ENCODE measurements around the gene FRMD4B. TPM values are rescaled to one million over a fixed set of nuclear protein-coding genes. Genes with fewer than 3 reads are reported as not detected.

The FRMD4B gene
- total and polyA plus RNA-seq, 2 experiments from 2014 or later = 6.4 to 12.8 TPM

DNA sequence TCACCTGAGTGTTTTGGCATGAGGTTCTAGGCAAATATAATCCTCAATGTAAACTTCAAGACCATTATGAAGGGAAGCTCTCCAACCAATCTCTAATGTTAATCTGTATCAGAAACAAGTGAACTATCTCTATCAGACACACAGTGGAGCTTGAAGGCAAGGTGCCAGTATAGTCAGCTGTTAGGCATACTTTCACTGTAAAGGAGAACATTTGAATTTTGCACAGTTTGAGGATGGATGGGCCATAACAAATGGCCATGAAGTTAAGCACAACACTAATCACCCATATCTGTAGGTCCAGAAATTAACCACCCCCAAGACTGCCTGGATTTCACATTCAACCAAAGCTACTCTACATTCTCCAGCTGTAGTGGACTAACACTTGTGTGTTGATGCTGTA is 194.4 kb downstream of the FRMD4B start (continued):
- no peak for TF ChIP-seq REST (IDR thresholded peaks at IDR 0.05; ENCODE audit: unreplicated experiment)
- no peak for TF ChIP-seq ZNF114 (CRISPR knock-in tag; IDR thresholded peaks at IDR 0.05)
- TF ChIP-seq POLR2AphosphoS5 (IDR thresholded peaks at IDR 0.05; ENCODE audit: low read depth) = no peak

DNA sequence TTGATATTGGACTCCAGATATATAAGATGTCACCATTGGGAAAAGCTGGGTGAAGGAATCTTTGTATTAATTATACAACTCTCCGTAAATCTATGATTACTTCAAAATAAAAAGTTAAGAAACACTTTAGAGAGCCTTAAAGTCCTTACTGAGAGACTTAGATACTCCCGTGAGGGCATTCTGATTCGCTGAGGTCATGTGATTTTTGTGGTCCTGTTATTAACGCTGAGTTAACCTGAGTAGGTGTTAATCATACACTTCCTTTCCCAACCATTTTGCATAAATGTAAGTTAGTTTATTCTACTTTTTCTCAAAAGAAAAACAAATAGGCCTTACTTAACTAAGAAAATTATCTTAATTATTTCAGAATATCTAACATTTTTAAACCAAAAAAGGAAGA is 196.4 kb downstream of the FRMD4B start:
- no peak for ATAC-seq
- no peak for TF ChIP-seq CREB1 (CRISPR knock-in tag; IDR thresholded peaks at IDR 0.05; ENCODE audit: low read depth)
- no peak for TF ChIP-seq CTCF (conservative IDR thresholded peaks at IDR 0.05; ENCODE audit: low read depth in 2 of 2)
- TF ChIP-seq ZNF114 (CRISPR knock-in tag; IDR thresholded peaks at IDR 0.05) = no peak
- no peak for TF ChIP-seq POLR2AphosphoS5 (IDR thresholded peaks at IDR 0.05; ENCODE audit: low read depth)
- no peak for TF ChIP-seq NANOG (IDR thresholded peaks at IDR 0.05; ENCODE audit: borderline replicate concordance)
- TF ChIP-seq, protein P1, sequence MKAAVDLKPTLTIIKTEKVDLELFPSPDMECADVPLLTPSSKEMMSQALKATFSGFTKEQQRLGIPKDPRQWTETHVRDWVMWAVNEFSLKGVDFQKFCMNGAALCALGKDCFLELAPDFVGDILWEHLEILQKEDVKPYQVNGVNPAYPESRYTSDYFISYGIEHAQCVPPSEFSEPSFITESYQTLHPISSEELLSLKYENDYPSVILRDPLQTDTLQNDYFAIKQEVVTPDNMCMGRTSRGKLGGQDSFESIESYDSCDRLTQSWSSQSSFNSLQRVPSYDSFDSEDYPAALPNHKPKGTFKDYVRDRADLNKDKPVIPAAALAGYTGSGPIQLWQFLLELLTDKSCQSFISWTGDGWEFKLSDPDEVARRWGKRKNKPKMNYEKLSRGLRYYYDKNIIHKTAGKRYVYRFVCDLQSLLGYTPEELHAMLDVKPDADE (IDR thresholded peaks at IDR 0.05) = no peak
- TF ChIP-seq ZNF462 (CRISPR knock-in tag; IDR thresholded peaks at IDR 0.05) = no peak
- no peak for TF ChIP-seq EZH2 (IDR thresholded peaks at IDR 0.05; ENCODE audit: low read depth, unreplicated experiment)
- TF ChIP-seq JUNB (IDR thresholded peaks at IDR 0.05; ENCODE audit: unreplicated experiment) = no peak
- no peak for TF ChIP-seq STAT1 (IDR thresholded peaks at IDR 0.05; ENCODE audit: unreplicated experiment)
- TF ChIP-seq EZH2phosphoT487 (IDR thresholded peaks at IDR 0.05; ENCODE audit: unreplicated experiment) = no peak
- no peak for TF ChIP-seq ZNF331 (CRISPR knock-in tag; IDR thresholded peaks at IDR 0.05; ENCODE audit: low read depth)

More for the DNA sequence above, 196.4 kb downstream of the FRMD4B start:
- no peaks in the 10 kb centered on the region for H4K20me1 ChIP-seq (replicated peaks; ENCODE audit: insufficient read depth)
- H3K36me3 Mint-ChIP-seq (ENCODE audit: low read depth) = no peaks in the 10 kb centered on the region
- H3K27me3 Mint-ChIP-seq (ENCODE audit: insufficient read depth, low read depth, poor library complexity) = no peaks in the 10 kb centered on the region
- no peak overlapping the region for H3K27ac Mint-ChIP-seq
- H3F3A ChIP-seq (replicated peaks; ENCODE audit: low read depth) = no peaks in the 10 kb centered on the region
- H3K36me3 ChIP-seq (ENCODE audit: insufficient read depth) = no peaks in the 10 kb centered on the region
- H2AFZ ChIP-seq = no peak overlapping the region
- H3K27ac ChIP-seq (ENCODE audit: low read depth) = no peak overlapping the region
- H3K4me3 ChIP-seq = no peak overlapping the region
- H3K4me2 ChIP-seq = no peak overlapping the region
- no peaks in the 10 kb centered on the region for H3K9me2 ChIP-seq (ENCODE audit: insufficient read depth)
- H3K79me2 ChIP-seq (replicated peaks; ENCODE audit: insufficient read depth) = no peaks in the 10 kb centered on the region
- DNase-seq (ENCODE audit: low spot score) = no peak
- H3K9me3 Mint-ChIP-seq = no peaks in the 10 kb centered on the region
- no peaks in the 10 kb centered on the region for H3K4me1 ChIP-seq (ENCODE audit: insufficient read depth)
- no peak overlapping the region for H3K4me3 Mint-ChIP-seq
- H3K4me1 Mint-ChIP-seq = no peaks in the 10 kb centered on the region
- H3K27me3 ChIP-seq (ENCODE audit: insufficient read depth) = no peaks in the 10 kb centered on the region
